ENCODE data around the gene MYL9.
A peak's percentile ranks its signal among the peaks of the same experiment; 100 is the strongest.

Gene MYL9

DNA sequence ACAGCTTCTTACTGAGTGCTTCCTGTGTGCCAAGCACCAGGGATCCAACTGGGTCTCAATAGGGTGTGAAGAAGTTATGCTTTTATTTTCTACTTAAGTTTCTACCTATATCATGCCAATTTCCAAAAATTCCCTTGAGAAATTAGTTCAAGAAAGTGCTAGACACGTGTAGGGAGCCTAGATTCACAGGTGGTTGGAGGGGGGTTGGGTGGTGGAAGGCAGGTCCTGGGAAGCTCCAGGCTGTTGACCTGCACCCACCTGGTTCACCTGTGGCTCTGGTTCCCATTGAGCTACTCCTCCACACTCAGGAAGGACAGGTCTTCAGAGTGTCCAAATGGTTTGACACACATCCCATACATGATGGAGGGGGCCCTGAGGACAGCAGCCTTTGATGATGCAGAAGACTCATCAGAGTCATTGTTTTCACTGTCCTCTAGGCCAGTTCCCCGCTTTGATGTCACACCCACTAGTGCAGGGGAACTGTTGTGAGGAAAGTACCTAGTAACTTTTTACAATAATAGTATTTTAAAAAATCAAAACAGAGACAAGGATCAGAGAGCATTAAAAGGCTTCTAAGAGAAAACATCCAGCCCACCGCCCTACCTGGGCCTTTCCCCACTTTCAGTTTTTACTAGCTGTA, 39.8 kb upstream of the MYL9 start:
- TF ChIP-seq EZH2 (IDR thresholded peaks at IDR 0.05; ENCODE audit: borderline replicate concordance, low read depth, low read length, severe bottlenecking), result no peak
- TF ChIP-seq, protein P1, sequence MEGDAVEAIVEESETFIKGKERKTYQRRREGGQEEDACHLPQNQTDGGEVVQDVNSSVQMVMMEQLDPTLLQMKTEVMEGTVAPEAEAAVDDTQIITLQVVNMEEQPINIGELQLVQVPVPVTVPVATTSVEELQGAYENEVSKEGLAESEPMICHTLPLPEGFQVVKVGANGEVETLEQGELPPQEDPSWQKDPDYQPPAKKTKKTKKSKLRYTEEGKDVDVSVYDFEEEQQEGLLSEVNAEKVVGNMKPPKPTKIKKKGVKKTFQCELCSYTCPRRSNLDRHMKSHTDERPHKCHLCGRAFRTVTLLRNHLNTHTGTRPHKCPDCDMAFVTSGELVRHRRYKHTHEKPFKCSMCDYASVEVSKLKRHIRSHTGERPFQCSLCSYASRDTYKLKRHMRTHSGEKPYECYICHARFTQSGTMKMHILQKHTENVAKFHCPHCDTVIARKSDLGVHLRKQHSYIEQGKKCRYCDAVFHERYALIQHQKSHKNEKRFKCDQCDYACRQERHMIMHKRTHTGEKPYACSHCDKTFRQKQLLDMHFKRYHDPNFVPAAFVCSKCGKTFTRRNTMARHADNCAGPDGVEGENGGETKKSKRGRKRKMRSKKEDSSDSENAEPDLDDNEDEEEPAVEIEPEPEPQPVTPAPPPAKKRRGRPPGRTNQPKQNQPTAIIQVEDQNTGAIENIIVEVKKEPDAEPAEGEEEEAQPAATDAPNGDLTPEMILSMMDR (IDR thresholded peaks at IDR 0.05; ENCODE audit: borderline replicate concordance, extremely low read depth, low read length, poor library complexity, severe bottlenecking), result no peak
- no peaks in the 10 kb centered on the region for H3K4me1 ChIP-seq (ENCODE audit: insufficient read depth, low read length)
- no peak overlapping the region for H3K4me2 ChIP-seq (ENCODE audit: insufficient read depth, low read length)
- no peaks in the 10 kb centered on the region for H3K27me3 ChIP-seq (ENCODE audit: insufficient read depth, low read length, poor library complexity)
- H3K4me3 ChIP-seq (ENCODE audit: low read depth in 1 of 2, low read length in 2 of 2), result no peak overlapping the region
- no peaks in the 10 kb centered on the region for H4K20me1 ChIP-seq (ENCODE audit: insufficient read depth, low read length)
- H3K27ac ChIP-seq (ENCODE audit: low read length), result no peak overlapping the region
- peaks cover 52% of the 10 kb centered on the region for H3K36me3 ChIP-seq (ENCODE audit: insufficient read depth, low read length)
- no peak overlapping the region for H2AFZ ChIP-seq (ENCODE audit: low read depth, low read length)
- H3K9ac ChIP-seq (ENCODE audit: low read depth, low read length), result no peak overlapping the region
- H3K9me3 ChIP-seq (ENCODE audit: insufficient read depth, low read length, severe bottlenecking), result no peaks in the 10 kb centered on the region
- DNase-seq (no peak), ATAC-seq (ENCODE audit: insufficient read depth, low read depth) (no peak)
- no peaks in the 10 kb centered on the region for H3K79me2 ChIP-seq (ENCODE audit: insufficient read depth, low read length)

GRCh38 chr20:36504295-36504694, 37.0 kb upstream of the MYL9 start:
- Histone ChIP-seq H3K27me3 (ENCODE audit: insufficient read depth, low read length, poor library complexity) (no peaks in the 10 kb centered on the region), H3K27ac (ENCODE audit: low read length) (no peak overlapping the region), H3K9me3 (ENCODE audit: insufficient read depth, low read length, severe bottlenecking) (no peaks in the 10 kb centered on the region), H3K79me2 (ENCODE audit: insufficient read depth, low read length) (no peaks in the 10 kb centered on the region), H3K36me3 (ENCODE audit: insufficient read depth, low read length) (peaks cover 36% of the 10 kb centered on the region), H3K4me2 (ENCODE audit: insufficient read depth, low read length) (no peak overlapping the region), H3K4me1 (ENCODE audit: insufficient read depth, low read length) (no peaks in the 10 kb centered on the region), H3K4me3 (ENCODE audit: low read depth in 1 of 2, low read length in 2 of 2) (no peak overlapping the region), H4K20me1 (ENCODE audit: insufficient read depth, low read length) (no peaks in the 10 kb centered on the region), H3K9ac (ENCODE audit: low read depth, low read length) (no peak overlapping the region), H2AFZ (ENCODE audit: low read depth, low read length) (no peak overlapping the region)
- ATAC-seq (ENCODE audit: insufficient read depth, low read depth) (no peak), DNase-seq (no peak)
- TF ChIP-seq, protein P1 (IDR thresholded peaks at IDR 0.05; ENCODE audit: borderline replicate concordance, extremely low read depth, low read length, poor library complexity, severe bottlenecking), result no peak
- TF ChIP-seq EZH2 (IDR thresholded peaks at IDR 0.05; ENCODE audit: borderline replicate concordance, low read depth, low read length, severe bottlenecking), result no peak

DNA sequence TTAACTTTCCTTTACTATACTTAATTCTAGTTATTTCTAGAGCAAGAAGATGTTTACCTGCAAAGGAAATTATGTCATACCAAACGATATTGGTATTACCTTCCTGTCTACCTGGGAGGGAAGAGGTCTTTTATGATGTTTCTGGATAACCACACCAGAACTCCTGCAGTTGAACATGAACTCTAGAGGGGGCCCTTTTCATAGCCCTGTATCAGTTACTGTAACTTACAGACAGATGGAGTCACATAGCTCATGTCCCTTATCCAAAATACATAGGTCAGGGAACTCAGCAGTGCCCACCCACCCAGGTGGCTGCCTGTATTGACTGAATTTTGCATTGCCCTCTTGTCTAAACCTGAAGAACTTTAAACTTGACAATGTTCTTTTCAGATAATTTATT, 35.1 kb upstream of the MYL9 start:
- Histone ChIP-seq H3K79me2 (ENCODE audit: insufficient read depth, low read length) (no peaks in the 10 kb centered on the region), H3K9ac (ENCODE audit: low read depth, low read length) (no peak overlapping the region), H4K20me1 (ENCODE audit: insufficient read depth, low read length) (no peaks in the 10 kb centered on the region), H3K27ac (ENCODE audit: low read length) (no peak overlapping the region), H3K36me3 (ENCODE audit: insufficient read depth, low read length) (peaks cover 26% of the 10 kb centered on the region), H3K4me2 (ENCODE audit: insufficient read depth, low read length) (no peak overlapping the region), H3K4me1 (ENCODE audit: insufficient read depth, low read length) (no peaks in the 10 kb centered on the region), H3K4me3 (ENCODE audit: low read depth in 1 of 2, low read length in 2 of 2) (no peak overlapping the region), H2AFZ (ENCODE audit: low read depth, low read length) (no peak overlapping the region), H3K9me3 (ENCODE audit: insufficient read depth, low read length, severe bottlenecking) (no peaks in the 10 kb centered on the region), H3K27me3 (ENCODE audit: insufficient read depth, low read length, poor library complexity) (no peaks in the 10 kb centered on the region)
- no peak for DNase-seq
- ATAC-seq (ENCODE audit: insufficient read depth, low read depth), result peak; percentile 66; the same call in 2 of the 3 replicates
- no peak for TF ChIP-seq EZH2 (IDR thresholded peaks at IDR 0.05; ENCODE audit: borderline replicate concordance, low read depth, low read length, severe bottlenecking)
- TF ChIP-seq, protein P1 (IDR thresholded peaks at IDR 0.05; ENCODE audit: borderline replicate concordance, extremely low read depth, low read length, poor library complexity, severe bottlenecking), result peak; percentile 59
